Measurements from ENCODE around the gene ZFP91.

DNA sequence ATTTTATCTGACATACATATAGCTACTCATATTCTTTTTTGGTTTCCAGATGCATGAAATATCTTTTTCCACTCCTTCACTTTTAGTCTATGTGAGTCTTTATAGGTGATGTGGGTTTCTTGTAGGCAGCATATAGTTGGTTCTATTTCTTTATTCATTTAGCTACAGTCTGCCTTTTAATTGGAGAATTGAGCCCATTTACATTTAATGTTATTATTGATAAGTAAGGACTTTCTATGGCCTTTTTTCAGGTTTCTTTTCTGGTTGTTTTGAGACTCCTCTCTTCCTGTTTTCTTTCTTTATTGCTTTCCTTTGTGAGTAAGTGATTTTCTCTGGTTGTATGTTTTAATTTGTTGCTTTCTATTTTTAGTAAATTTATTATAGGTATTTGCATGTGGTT is 70.8 kb downstream of the ZFP91 start:
- TF ChIP-seq, protein P1, sequence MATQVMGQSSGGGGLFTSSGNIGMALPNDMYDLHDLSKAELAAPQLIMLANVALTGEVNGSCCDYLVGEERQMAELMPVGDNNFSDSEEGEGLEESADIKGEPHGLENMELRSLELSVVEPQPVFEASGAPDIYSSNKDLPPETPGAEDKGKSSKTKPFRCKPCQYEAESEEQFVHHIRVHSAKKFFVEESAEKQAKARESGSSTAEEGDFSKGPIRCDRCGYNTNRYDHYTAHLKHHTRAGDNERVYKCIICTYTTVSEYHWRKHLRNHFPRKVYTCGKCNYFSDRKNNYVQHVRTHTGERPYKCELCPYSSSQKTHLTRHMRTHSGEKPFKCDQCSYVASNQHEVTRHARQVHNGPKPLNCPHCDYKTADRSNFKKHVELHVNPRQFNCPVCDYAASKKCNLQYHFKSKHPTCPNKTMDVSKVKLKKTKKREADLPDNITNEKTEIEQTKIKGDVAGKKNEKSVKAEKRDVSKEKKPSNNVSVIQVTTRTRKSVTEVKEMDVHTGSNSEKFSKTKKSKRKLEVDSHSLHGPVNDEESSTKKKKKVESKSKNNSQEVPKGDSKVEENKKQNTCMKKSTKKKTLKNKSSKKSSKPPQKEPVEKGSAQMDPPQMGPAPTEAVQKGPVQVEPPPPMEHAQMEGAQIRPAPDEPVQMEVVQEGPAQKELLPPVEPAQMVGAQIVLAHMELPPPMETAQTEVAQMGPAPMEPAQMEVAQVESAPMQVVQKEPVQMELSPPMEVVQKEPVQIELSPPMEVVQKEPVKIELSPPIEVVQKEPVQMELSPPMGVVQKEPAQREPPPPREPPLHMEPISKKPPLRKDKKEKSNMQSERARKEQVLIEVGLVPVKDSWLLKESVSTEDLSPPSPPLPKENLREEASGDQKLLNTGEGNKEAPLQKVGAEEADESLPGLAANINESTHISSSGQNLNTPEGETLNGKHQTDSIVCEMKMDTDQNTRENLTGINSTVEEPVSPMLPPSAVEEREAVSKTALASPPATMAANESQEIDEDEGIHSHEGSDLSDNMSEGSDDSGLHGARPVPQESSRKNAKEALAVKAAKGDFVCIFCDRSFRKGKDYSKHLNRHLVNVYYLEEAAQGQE (IDR thresholded peaks at IDR 0.05; ENCODE audit: insufficient replicate concordance, low read depth): no peak
- TF ChIP-seq CTCF (IDR thresholded peaks at IDR 0.05; ENCODE audit: insufficient read depth, low read length) (no peak), POLR2AphosphoS5 (IDR thresholded peaks at IDR 0.05; ENCODE audit: low read depth) (no peak), GABPA (IDR thresholded peaks at IDR 0.05; ENCODE audit: low read depth) (no peak)

Data from HL-60 (cell line).